Prostate gland (tissue), 2 donors: ENCODE measurements around the gene SCEL.

Source experiments
- POLR2AphosphoS5 ChIP-seq: sonication (generic); formaldehyde crosslinking; IDR thresholded peaks from one replicate; pipeline ENCODE4 v1.6.1; 2017; ENCODE audit warnings: antibody characterized with exemption
- TF ChIP-seq, protein P1 (sequence below), 4 experiments: fragments of 200-600 bp in 2 of 4; fragments of 450-650 bp in 2 of 4; sonication (generic) in 2 of 4; IDR thresholded peaks; 1 replicate in 3 of 4; 2 replicates in 1 of 4; pipeline ENCODE4 v1.5.1; 2016 to 2019; ENCODE audit warnings: antibody characterized with exemption in 4 of 4, mild to moderate bottlenecking in 2 of 4, moderate library complexity in 2 of 4

DNA sequence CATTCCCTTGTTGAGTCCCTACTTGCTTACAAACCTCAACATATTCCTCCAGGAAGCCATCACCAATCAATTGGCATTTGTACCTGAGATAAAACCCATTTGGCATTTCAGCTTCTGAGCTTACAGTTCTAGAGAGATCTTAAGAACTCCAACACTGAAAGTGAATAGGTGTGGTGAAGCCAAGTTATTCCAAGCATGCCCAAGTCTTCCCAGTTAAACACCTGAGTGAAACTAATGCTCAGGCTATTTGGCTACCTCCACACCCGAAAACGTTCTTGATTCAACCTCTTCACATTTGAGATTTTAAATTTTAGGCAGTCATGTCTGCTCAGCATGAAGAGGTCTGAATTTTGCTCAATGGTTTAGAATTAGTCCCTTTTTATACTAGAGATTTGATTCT, 2.5 kb upstream of the SCEL start:
- TF ChIP-seq, protein P1, sequence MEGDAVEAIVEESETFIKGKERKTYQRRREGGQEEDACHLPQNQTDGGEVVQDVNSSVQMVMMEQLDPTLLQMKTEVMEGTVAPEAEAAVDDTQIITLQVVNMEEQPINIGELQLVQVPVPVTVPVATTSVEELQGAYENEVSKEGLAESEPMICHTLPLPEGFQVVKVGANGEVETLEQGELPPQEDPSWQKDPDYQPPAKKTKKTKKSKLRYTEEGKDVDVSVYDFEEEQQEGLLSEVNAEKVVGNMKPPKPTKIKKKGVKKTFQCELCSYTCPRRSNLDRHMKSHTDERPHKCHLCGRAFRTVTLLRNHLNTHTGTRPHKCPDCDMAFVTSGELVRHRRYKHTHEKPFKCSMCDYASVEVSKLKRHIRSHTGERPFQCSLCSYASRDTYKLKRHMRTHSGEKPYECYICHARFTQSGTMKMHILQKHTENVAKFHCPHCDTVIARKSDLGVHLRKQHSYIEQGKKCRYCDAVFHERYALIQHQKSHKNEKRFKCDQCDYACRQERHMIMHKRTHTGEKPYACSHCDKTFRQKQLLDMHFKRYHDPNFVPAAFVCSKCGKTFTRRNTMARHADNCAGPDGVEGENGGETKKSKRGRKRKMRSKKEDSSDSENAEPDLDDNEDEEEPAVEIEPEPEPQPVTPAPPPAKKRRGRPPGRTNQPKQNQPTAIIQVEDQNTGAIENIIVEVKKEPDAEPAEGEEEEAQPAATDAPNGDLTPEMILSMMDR (IDR thresholded peaks at IDR 0.05), result no peak
- no peak for TF ChIP-seq POLR2AphosphoS5
